HepG2 (cell line): Measurements from ENCODE around the gene RELB. TPM values are rescaled to one million over a fixed set of nuclear protein-coding genes. Genes with fewer than 3 reads are reported as not detected.
A peak's percentile ranks its signal among the peaks of the same experiment; 100 is the strongest.

Experiments
- KMT2B ChIP-seq: IDR thresholded peaks from 2 replicates; pipeline ENCODE4 v1.6.1; 2016; ENCODE audit warnings: missing genetic modification reagents, missing compliant biosample characterization
- MAFF ChIP-seq: IDR thresholded peaks from 2 replicates; pipeline ENCODE4 v1.6.1; 2011; ENCODE audit warnings: low read depth, low read length, improper control_type of control experiment
- MATR3 ChIP-seq: sonication (generic); formaldehyde crosslinking; IDR thresholded peaks from 2 replicates; pipeline ENCODE4 v1.4.0; 2020; ENCODE audit warnings: missing genetic modification reagents
- MEF2D ChIP-seq: sonication (generic); formaldehyde crosslinking; IDR thresholded peaks from 2 replicates; pipeline ENCODE4 v1.5.1; 2020; ENCODE audit warnings: mild to moderate bottlenecking, missing genetic modification reagents
- MEIS1 ChIP-seq: sonication (generic); formaldehyde crosslinking; IDR thresholded peaks from 2 replicates; pipeline ENCODE4 v1.9.0; 2021; ENCODE audit warnings: mild to moderate bottlenecking, missing genetic modification reagents, moderate library complexity, borderline replicate concordance
- NFYC ChIP-seq: IDR thresholded peaks from 2 replicates; pipeline ENCODE4 v1.6.1; 2016; ENCODE audit warnings: missing genetic modification reagents, missing compliant biosample characterization
- POLR2A ChIP-seq, 2 experiments: IDR thresholded peaks; 2 replicates each; pipeline ENCODE4 v1.6.1; 2011; ENCODE audit warnings: low read depth in 2 of 2, low read length in 2 of 2, mild to moderate bottlenecking in 1 of 2, moderate library complexity in 1 of 2; ENCODE audit not compliant: insufficient read depth in 1 of 2
- TAF15 ChIP-seq: fragments of 200-400 bp; formaldehyde crosslinking; IDR thresholded peaks from one replicate; pipeline ENCODE4 v1.6.1; 2018; ENCODE audit warnings: mild to moderate bottlenecking, low read depth, low read length; ENCODE audit not compliant: poor library complexity, severe bottlenecking
- ZFP37 ChIP-seq: sonication (generic); formaldehyde crosslinking; IDR thresholded peaks from 2 replicates; pipeline ENCODE4 v1.4.0; 2020; ENCODE audit warnings: missing genetic modification reagents, borderline replicate concordance
- ZNF282 ChIP-seq: fragments of 450-650 bp; IDR thresholded peaks from 2 replicates; pipeline ENCODE4 v1.6.1; 2018; ENCODE audit not compliant: partially characterized antibody
- ZNF335 ChIP-seq: sonication (generic); formaldehyde crosslinking; IDR thresholded peaks from 2 replicates; pipeline ENCODE4 v1.4.0; 2020; ENCODE audit warnings: missing genetic modification reagents
- ZNF510 ChIP-seq: sonication (generic); formaldehyde crosslinking; IDR thresholded peaks from 2 replicates; pipeline ENCODE4 v1.4.0; 2020; ENCODE audit warnings: low read depth, mild to moderate bottlenecking, missing genetic modification reagents
- ZNF598 ChIP-seq: sonication (generic); formaldehyde crosslinking; IDR thresholded peaks from 2 replicates; pipeline ENCODE4 v1.5.1; 2020; ENCODE audit warnings: mild to moderate bottlenecking, missing genetic modification reagents, borderline replicate concordance
- polyA plus RNA-seq, 8 experiments: library from polyadenylated mRNA; depleted of rRNA in 3 of 8; stranded (reverse) in 7 of 8; unstranded in 1 of 8; fragments of >200 nt; fragmentation: Illumina TruSeq in 4 of 8; extraction: Trizol in 4 of 8; gene quantifications; 2 replicates each; pipeline versions ENCODE4 v1.2.1 to v1.2.3, GENCODE V29; 2011 to 2016; ENCODE audit warnings: low read depth in 4 of 8, missing spikeins in 1 of 8, mixed read lengths in 1 of 8; ENCODE audit not compliant: insufficient read depth in 1 of 8
- total RNA-seq, 5 experiments: library from RNA; depleted of rRNA; stranded (reverse); fragments of >200 nt; fragmentation: Illumina TruSeq; extraction: Trizol; gene quantifications; 2 replicates each; pipeline ENCODE4 v1.2.3, GENCODE V29; 2016; ENCODE audit warnings: low read depth in 1 of 5
- TF ChIP-seq, protein P1 (sequence below): sonication (generic); formaldehyde crosslinking; IDR thresholded peaks from 2 replicates; pipeline ENCODE4 v1.5.1; 2020; ENCODE audit warnings: missing genetic modification reagents, mild to moderate bottlenecking, borderline replicate concordance
- TF ChIP-seq, protein P2 (sequence below): IDR thresholded peaks from 2 replicates; pipeline ENCODE4 v1.6.1; 2016; ENCODE audit warnings: missing genetic modification reagents, missing compliant biosample characterization
- TF ChIP-seq, protein P3 (sequence below): sonication (generic); formaldehyde crosslinking; IDR thresholded peaks from 2 replicates; pipeline ENCODE4 v1.4.0; 2020; ENCODE audit warnings: missing genetic modification reagents
- TF ChIP-seq, protein P4 (sequence below): sonication (generic); formaldehyde crosslinking; IDR thresholded peaks from 2 replicates; pipeline ENCODE4 v1.5.1; 2020; ENCODE audit warnings: missing genetic modification reagents, mild to moderate bottlenecking, borderline replicate concordance
- TF ChIP-seq, protein P5 (sequence below): fragments of 450-650 bp; IDR thresholded peaks from 2 replicates; pipeline ENCODE4 v1.6.1; 2017; ENCODE audit warnings: mild to moderate bottlenecking

The RELB gene
- total and polyA plus RNA-seq, 2 of the 13 experiments (the other 11 are each of a cell fraction or from before 2014, with no cell fraction given) = 1.9 to 3.5 TPM

DNA sequence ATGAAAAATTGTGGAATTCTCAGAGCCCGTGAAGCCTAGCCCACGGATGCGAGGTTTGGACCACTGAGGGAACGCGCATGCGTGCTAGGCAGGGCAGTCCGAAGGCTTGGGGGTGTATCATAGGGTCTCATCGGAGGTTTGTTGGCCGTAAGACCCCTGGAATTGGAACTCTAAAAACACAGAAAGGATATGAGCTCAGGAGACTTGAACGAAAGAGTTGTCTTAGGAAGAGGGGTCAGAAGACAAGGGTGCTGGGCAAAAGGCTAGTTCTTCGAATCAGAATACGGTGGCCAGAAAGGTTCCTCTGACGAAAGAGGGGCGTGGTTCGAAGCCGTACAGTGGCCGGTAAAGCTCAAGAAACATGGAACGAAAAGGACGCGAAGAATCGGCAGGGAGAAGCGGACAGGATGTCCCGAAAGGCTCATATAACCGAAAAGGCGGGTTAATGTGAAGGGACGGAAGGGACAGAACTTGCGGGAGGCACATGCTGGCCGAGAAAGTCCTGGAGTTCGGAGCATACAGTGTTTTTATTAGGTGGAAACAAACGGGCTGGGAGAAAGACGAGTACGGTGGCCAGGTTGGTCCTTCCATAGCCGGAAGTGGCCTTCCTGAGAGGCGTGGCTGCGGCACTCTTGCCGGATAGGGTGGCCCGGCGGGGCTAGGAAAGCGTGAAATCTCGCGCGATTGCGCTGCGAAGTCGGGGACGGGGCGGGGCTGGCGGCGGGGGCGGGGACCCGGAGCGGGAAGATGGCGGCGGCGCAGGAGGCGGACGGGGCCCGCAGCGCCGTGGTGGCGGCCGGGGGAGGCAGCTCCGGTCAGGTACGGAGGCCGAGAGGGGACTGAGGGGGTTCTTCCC, 46.4 kb upstream of the RELB start, which contains the start of gene CLPTM1 (continued):
- TF ChIP-seq, protein P1, sequence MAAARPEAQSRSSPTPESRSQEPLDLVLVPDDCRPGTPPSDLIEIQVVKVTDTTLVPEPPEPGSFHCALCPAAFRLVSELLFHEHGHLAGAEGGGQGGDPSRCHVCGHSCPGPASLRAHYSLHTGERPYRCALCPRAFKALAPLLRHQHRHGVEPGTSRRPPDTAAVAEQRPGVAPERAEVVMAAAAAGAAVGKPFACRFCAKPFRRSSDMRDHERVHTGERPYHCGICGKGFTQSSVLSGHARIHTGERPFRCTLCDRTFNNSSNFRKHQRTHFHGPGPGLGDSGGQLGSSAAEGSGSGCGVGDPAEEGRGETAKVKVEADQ (CRISPR knock-in tag) = 0 out of 2 replicates have a peak, but pooled peaks have one; percentile 51
- TF ChIP-seq NFYC (CRISPR knock-in tag) (peak; percentile 68), MAFF (no peak), POLR2A (IDR thresholded peaks at IDR 0.05; ENCODE audit: insufficient read depth in 1 of 2, low read depth in 2 of 2, low read length in 2 of 2) (peak; percentile 77 to 85), MEIS1 (CRISPR knock-in tag) (peak; percentile 10; the same call in 1 of the 2 replicates), KMT2B (CRISPR knock-in tag) (peak; percentile 49; the same call in 1 of the 2 replicates), MEF2D (CRISPR knock-in tag) (peak; percentile 77; the same call in 1 of the 2 replicates), ZFP37 (CRISPR knock-in tag) (no peak), ZNF598 (CRISPR knock-in tag) (no peak), MATR3 (CRISPR knock-in tag) (no peak), ZNF282 (no peak), ZNF510 (CRISPR knock-in tag) (no peak), ZNF335 (CRISPR knock-in tag) (no peak), TAF15 (no peak)
- TF ChIP-seq, protein P2, sequence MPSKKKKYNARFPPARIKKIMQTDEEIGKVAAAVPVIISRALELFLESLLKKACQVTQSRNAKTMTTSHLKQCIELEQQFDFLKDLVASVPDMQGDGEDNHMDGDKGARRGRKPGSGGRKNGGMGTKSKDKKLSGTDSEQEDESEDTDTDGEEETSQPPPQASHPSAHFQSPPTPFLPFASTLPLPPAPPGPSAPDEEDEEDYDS (CRISPR knock-in tag) = no peak
- TF ChIP-seq, protein P3, sequence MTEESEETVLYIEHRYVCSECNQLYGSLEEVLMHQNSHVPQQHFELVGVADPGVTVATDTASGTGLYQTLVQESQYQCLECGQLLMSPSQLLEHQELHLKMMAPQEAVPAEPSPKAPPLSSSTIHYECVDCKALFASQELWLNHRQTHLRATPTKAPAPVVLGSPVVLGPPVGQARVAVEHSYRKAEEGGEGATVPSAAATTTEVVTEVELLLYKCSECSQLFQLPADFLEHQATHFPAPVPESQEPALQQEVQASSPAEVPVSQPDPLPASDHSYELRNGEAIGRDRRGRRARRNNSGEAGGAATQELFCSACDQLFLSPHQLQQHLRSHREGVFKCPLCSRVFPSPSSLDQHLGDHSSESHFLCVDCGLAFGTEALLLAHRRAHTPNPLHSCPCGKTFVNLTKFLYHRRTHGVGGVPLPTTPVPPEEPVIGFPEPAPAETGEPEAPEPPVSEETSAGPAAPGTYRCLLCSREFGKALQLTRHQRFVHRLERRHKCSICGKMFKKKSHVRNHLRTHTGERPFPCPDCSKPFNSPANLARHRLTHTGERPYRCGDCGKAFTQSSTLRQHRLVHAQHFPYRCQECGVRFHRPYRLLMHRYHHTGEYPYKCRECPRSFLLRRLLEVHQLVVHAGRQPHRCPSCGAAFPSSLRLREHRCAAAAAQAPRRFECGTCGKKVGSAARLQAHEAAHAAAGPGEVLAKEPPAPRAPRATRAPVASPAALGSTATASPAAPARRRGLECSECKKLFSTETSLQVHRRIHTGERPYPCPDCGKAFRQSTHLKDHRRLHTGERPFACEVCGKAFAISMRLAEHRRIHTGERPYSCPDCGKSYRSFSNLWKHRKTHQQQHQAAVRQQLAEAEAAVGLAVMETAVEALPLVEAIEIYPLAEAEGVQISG (CRISPR knock-in tag) = peak; percentile 62
- TF ChIP-seq, protein P4, sequence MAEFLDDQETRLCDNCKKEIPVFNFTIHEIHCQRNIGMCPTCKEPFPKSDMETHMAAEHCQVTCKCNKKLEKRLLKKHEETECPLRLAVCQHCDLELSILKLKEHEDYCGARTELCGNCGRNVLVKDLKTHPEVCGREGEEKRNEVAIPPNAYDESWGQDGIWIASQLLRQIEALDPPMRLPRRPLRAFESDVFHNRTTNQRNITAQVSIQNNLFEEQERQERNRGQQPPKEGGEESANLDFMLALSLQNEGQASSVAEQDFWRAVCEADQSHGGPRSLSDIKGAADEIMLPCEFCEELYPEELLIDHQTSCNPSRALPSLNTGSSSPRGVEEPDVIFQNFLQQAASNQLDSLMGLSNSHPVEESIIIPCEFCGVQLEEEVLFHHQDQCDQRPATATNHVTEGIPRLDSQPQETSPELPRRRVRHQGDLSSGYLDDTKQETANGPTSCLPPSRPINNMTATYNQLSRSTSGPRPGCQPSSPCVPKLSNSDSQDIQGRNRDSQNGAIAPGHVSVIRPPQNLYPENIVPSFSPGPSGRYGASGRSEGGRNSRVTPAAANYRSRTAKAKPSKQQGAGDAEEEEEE (CRISPR knock-in tag) = 0 out of 2 replicates have a peak, but pooled peaks have one; percentile 26
- TF ChIP-seq, protein P5, sequence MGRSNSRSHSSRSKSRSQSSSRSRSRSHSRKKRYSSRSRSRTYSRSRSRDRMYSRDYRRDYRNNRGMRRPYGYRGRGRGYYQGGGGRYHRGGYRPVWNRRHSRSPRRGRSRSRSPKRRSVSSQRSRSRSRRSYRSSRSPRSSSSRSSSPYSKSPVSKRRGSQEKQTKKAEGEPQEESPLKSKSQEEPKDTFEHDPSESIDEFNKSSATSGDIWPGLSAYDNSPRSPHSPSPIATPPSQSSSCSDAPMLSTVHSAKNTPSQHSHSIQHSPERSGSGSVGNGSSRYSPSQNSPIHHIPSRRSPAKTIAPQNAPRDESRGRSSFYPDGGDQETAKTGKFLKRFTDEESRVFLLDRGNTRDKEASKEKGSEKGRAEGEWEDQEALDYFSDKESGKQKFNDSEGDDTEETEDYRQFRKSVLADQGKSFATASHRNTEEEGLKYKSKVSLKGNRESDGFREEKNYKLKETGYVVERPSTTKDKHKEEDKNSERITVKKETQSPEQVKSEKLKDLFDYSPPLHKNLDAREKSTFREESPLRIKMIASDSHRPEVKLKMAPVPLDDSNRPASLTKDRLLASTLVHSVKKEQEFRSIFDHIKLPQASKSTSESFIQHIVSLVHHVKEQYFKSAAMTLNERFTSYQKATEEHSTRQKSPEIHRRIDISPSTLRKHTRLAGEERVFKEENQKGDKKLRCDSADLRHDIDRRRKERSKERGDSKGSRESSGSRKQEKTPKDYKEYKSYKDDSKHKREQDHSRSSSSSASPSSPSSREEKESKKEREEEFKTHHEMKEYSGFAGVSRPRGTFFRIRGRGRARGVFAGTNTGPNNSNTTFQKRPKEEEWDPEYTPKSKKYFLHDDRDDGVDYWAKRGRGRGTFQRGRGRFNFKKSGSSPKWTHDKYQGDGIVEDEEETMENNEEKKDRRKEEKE = no peak
